DND-41 (cell line): ENCODE data around the gene CACNB4.

Experiments
- ATAC-seq: fragments of 200-7000 bp; cut with Tn5 transposase; 3 replicates; pipeline ENCODE4 v1.9.1; 2021; ENCODE audit warnings: low read depth; ENCODE audit not compliant: insufficient read depth
- DNase-seq: peaks from one replicate; pipeline ENCODE4 v3.0.0-alpha.2; 2020
- H2AFZ ChIP-seq: 2 replicates; pipeline ENCODE4 v1.6.0; 2012; ENCODE audit warnings: low read depth, low read length
- H3K27ac ChIP-seq: 2 replicates; pipeline ENCODE4 v1.5.1; 2012; ENCODE audit warnings: low read length, inconsistent platforms
- H3K27me3 ChIP-seq: fragments of 200-600 bp; sonication (generic); 2 replicates; pipeline ENCODE4 v1.6.0; 2012; ENCODE audit warnings: low read length, mild to moderate bottlenecking, inconsistent platforms; ENCODE audit not compliant: insufficient read depth, poor library complexity
- H3K36me3 ChIP-seq: 2 replicates; pipeline ENCODE4 v1.5.1; 2012; ENCODE audit warnings: low read length, inconsistent platforms; ENCODE audit not compliant: insufficient read depth
- H3K4me1 ChIP-seq: 2 replicates; pipeline ENCODE4 v1.5.1; 2012; ENCODE audit warnings: mild to moderate bottlenecking, low read length; ENCODE audit not compliant: insufficient read depth
- H3K4me2 ChIP-seq: 2 replicates; pipeline ENCODE4 v1.6.0; 2012; ENCODE audit warnings: mild to moderate bottlenecking, moderate library complexity, low read length, inconsistent platforms; ENCODE audit not compliant: insufficient read depth
- H3K4me3 ChIP-seq, 2 experiments: fragments of 200-600 bp in 1 of 2; shearing (Covaris generic) in 1 of 2; 2 replicates each; pipeline ENCODE4 v1.5.1; 2012 to 2016; ENCODE audit warnings: inconsistent platforms in 2 of 2, low read length in 2 of 2, mild to moderate bottlenecking in 2 of 2, low read depth in 1 of 2, moderate library complexity in 1 of 2
- H3K79me2 ChIP-seq: 2 replicates; pipeline ENCODE4 v1.6.0; 2012; ENCODE audit warnings: low read length, inconsistent platforms; ENCODE audit not compliant: insufficient read depth
- H3K9ac ChIP-seq: 2 replicates; pipeline ENCODE4 v1.6.0; 2012; ENCODE audit warnings: low read depth, mild to moderate bottlenecking, inconsistent platforms, low read length, moderate library complexity
- H3K9me3 ChIP-seq: 2 replicates; pipeline ENCODE4 v1.5.1; 2012; ENCODE audit warnings: low read length, moderate library complexity, mild to moderate bottlenecking, inconsistent platforms; ENCODE audit not compliant: insufficient read depth, severe bottlenecking
- H4K20me1 ChIP-seq: 2 replicates; pipeline ENCODE4 v1.6.0; 2012; ENCODE audit warnings: low read length; ENCODE audit not compliant: insufficient read depth
- CTCF ChIP-seq: IDR thresholded peaks from 2 replicates; pipeline ENCODE4 v1.5.1; 2012; ENCODE audit warnings: borderline replicate concordance, low read length, moderate library complexity, mild to moderate bottlenecking; ENCODE audit not compliant: poor library complexity, severe bottlenecking; ENCODE audit errors: extremely low read depth
- EZH2 ChIP-seq: IDR thresholded peaks from 3 replicates; pipeline ENCODE4 v1.6.1; 2012; ENCODE audit warnings: borderline replicate concordance, low read depth, mild to moderate bottlenecking, moderate library complexity, low read length, inconsistent platforms; ENCODE audit not compliant: severe bottlenecking

Gene CACNB4

GRCh38 chr2:151975460-151976414 is 123.1 kb downstream of the CACNB4 start:
- H3K9me3 ChIP-seq = no peaks in the 10 kb centered on the region
- H4K20me1 ChIP-seq = no peaks in the 10 kb centered on the region
- no peak overlapping the region for H3K4me2 ChIP-seq
- H3K4me3 ChIP-seq = no peak overlapping the region
- H3K36me3 ChIP-seq = no peaks in the 10 kb centered on the region
- TF ChIP-seq CTCF (no peak), EZH2 (no peak)
- no peak for ATAC-seq
- no peak overlapping the region for H3K27ac ChIP-seq
- H2AFZ ChIP-seq = no peak overlapping the region
- DNase-seq = no peak
- no peaks in the 10 kb centered on the region; the same call in 1 of the 2 replicates for H3K4me1 ChIP-seq
- no peaks in the 10 kb centered on the region for H3K27me3 ChIP-seq
- no peaks in the 10 kb centered on the region for H3K79me2 ChIP-seq
- no peak overlapping the region for H3K9ac ChIP-seq

- Histone ChIP-seq H3K27me3 (no peaks in the 10 kb centered on the region), H3K9ac (no peak overlapping the region), H3K4me3 (no peak overlapping the region), H3K79me2 (no peaks in the 10 kb centered on the region), H3K4me2 (no peak overlapping the region), H3K27ac (no peak overlapping the region), H4K20me1 (no peaks in the 10 kb centered on the region), H3K4me1 (no peaks in the 10 kb centered on the region; the same call in 1 of the 2 replicates), H3K9me3 (no peaks in the 10 kb centered on the region), H2AFZ (no peak overlapping the region), H3K36me3 (no peaks in the 10 kb centered on the region)
- TF ChIP-seq CTCF = no peak
- TF ChIP-seq EZH2 = no peak
- DNase-seq = no peak
- ATAC-seq = no peak
Observed at GRCh38 chr2:151974988-151975387, 123.9 kb downstream of the CACNB4 start.

- Histone ChIP-seq H3K4me1 (no peaks in the 10 kb centered on the region; the same call in 1 of the 2 replicates), H4K20me1 (no peaks in the 10 kb centered on the region), H3K9ac (no peak overlapping the region), H3K9me3 (no peaks in the 10 kb centered on the region), H3K27ac (no peak overlapping the region), H3K27me3 (no peaks in the 10 kb centered on the region), H3K4me3 (no peak overlapping the region), H3K36me3 (no peaks in the 10 kb centered on the region), H2AFZ (peak overlapping the region; percentile 36; the same call in 1 of the 2 replicates), H3K4me2 (peak overlapping the region; percentile 23; the same call in 1 of the 2 replicates), H3K79me2 (no peaks in the 10 kb centered on the region)
- no peak for TF ChIP-seq CTCF
- no peak for TF ChIP-seq EZH2
- DNase-seq = peak; percentile 10
- peak; percentile 62; the same call in 2 of the 3 replicates for ATAC-seq
Observed at GRCh38 chr2:151973901-151974199, 125.0 kb downstream of the CACNB4 start.
